Kidney (tissue), 14 donors: ENCODE measurements around the gene KSR1. TPM values are rescaled to one million over a fixed set of nuclear protein-coding genes. Genes with fewer than 3 reads are reported as not detected.

Source experiments
- DNase-seq, 5 donors: peaks; one replicate each; pipeline ENCODE4 v3.0.0-alpha.2; 2013 to 2020
- FAIRE-seq: peaks from 2 replicates; lab custom pipeline; 2012; peaks lifted over from hg19 to GRCh38; lab: Jason Lieb, UNC
- H3K27ac ChIP-seq, 2 donors: one replicate each; pipeline ENCODE4 v1.7.0; 2013; ENCODE audit warnings: low read depth in 2 of 2, low read length in 2 of 2, inconsistent platforms in 1 of 2
- H3K27me3 ChIP-seq: one replicate; pipeline ENCODE4 v1.7.1; 2013; ENCODE audit warnings: low read length, inconsistent platforms; ENCODE audit not compliant: control insufficient read depth, insufficient read depth
- H3K36me3 ChIP-seq, 3 donors: one replicate each; pipeline versions ENCODE4 v1.7.0 to v1.7.1; 2013; ENCODE audit warnings: low read length in 3 of 3, control low read depth in 1 of 3, inconsistent platforms in 1 of 3; ENCODE audit not compliant: insufficient read depth in 3 of 3, control insufficient read depth in 2 of 3
- H3K4me1 ChIP-seq, 3 donors: one replicate each; pipeline versions ENCODE4 v1.7.0 to v1.7.1; 2013; ENCODE audit warnings: low read length in 3 of 3, inconsistent platforms in 1 of 3, low read depth in 1 of 3; ENCODE audit not compliant: control insufficient read depth in 2 of 3, insufficient read depth in 2 of 3
- H3K4me3 ChIP-seq, 3 donors: one replicate each; pipeline versions ENCODE4 v1.7.0 to v1.8.1; 2013; ENCODE audit warnings: low read length in 3 of 3, control low read depth in 1 of 3, inconsistent platforms in 1 of 3
- H3K9ac ChIP-seq, 3 donors: one replicate each; pipeline versions ENCODE4 v1.7.0 to v1.7.1; 2013; ENCODE audit warnings: low read length in 3 of 3, control low read depth in 1 of 3, inconsistent platforms in 1 of 3
- H3K9me3 ChIP-seq, 3 donors: one replicate each; pipeline versions ENCODE4 v1.7.0 to v1.7.1; 2013; ENCODE audit warnings: low read length in 3 of 3, control low read depth in 1 of 3, inconsistent platforms in 1 of 3; ENCODE audit not compliant: control insufficient read depth in 2 of 3, insufficient read depth in 1 of 3
- CTCF ChIP-seq: IDR thresholded peaks from 3 replicates; pipeline ENCODE4 v1.5.1; 2012; ENCODE audit warnings: mild to moderate bottlenecking, moderate library complexity, borderline replicate concordance; ENCODE audit not compliant: insufficient read depth; ENCODE audit errors: extremely low read depth
- intact Hi-C: fragments of 100-400 bp; cut with DNase I; formaldehyde crosslinking; loops from one replicate; pipeline ENCODE4 v1.11.1; 2022
- polyA plus RNA-seq: library from polyadenylated mRNA; stranded (reverse); fragments of 350-450 nt; fragmentation: Illumina TruSeq; extraction: RNeasy Lipid Tissue Mini Kit (QIAGEN cat#74804); gene quantifications from one replicate; pipeline ENCODE4 v1.2.3, GENCODE V29; 2014; ENCODE audit warnings: low read depth, low replicate concordance; ENCODE audit not compliant: insufficient read depth
- total RNA-seq: library from RNA; stranded (reverse); fragmentation: NEBNext Ultra II Directional; extraction: Animal tissue kit (Norgen Biotek cat#: 25700); gene quantifications from one replicate; pipeline ENCODE4 v1.2.1, GENCODE V29; 2021
- donor health status: control.
- donor health status: control.
- donor health status: control.
- donor health status: control.
- donor health status: control.
- donor health status: DM: yes; HTN: yes; CAD: no.
- donor health status: Normal renal cell carcinoma (clear cell type).

Gene KSR1
- total and polyA plus RNA-seq, 2 donors from 2014 or later: 11.7 to 97.3 TPM

- intact Hi-C loops: no loop called here
- H3K36me3 ChIP-seq: no peaks in the 10 kb centered on the region
- H3K27me3 ChIP-seq: no peaks in the 10 kb centered on the region
- H3K4me1 ChIP-seq: peaks cover 0 to 37% (median 16%) of the 10 kb centered on the region in 3 donors
- DNase-seq: peak in 2 of 5 donors; percentile 35 to 53
- no peak for TF ChIP-seq CTCF
- H3K9me3 ChIP-seq: no peaks in the 10 kb centered on the region
- no peak overlapping the region for H3K4me3 ChIP-seq
- no peak overlapping the region for H3K27ac ChIP-seq
- no peak for FAIRE-seq
- H3K9ac ChIP-seq: no peak overlapping the region
Measured at GRCh38 chr17:27533874-27534815, 77.9 kb downstream of the KSR1 start.

GRCh38 chr17:27535178-27535928, 79.1 kb downstream of the KSR1 start:
- FAIRE-seq: no peak
- H3K27ac ChIP-seq: no peak overlapping the region
- H3K4me3 ChIP-seq: no peak overlapping the region
- H3K9me3 ChIP-seq: no peaks in the 10 kb centered on the region
- H3K4me1 ChIP-seq: peaks cover 0 to 49% (median 20%) of the 10 kb centered on the region in 3 donors
- H3K27me3 ChIP-seq: no peaks in the 10 kb centered on the region
- DNase-seq: peak in 2 of 5 donors; percentile 57 to 65
- intact Hi-C loops: no loop called here
- TF ChIP-seq CTCF: no peak
- no peaks in the 10 kb centered on the region for H3K36me3 ChIP-seq
- H3K9ac ChIP-seq: no peak overlapping the region

DNA sequence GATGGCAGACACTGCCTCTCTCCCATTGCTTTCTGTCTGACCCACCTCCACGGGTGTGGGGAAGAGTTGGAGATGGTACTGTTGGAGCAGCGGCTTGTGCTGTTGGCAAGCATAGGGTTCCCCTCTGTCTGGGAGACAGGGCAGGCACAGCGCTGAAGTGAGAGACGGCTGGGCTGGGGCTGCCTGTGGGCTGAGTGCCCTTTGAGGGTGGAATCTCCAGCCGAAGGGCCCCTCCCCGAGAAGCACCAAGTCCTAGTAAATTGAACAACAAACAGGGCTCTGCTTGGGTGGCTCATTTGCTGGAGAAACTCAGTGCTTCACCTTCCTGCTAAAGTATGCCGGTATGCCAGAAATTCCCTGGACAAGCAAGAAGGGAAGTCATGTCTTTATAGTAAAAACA, 79.7 kb downstream of the KSR1 start:
- intact Hi-C loops: no loop called here
- Histone ChIP-seq H3K4me1 (peaks cover 0 to 50% (median 18%) of the 10 kb centered on the region in 3 donors), H3K27me3 (no peaks in the 10 kb centered on the region), H3K9ac (no peak overlapping the region), H3K4me3 (no peak overlapping the region), H3K9me3 (no peaks in the 10 kb centered on the region), H3K36me3 (no peaks in the 10 kb centered on the region), H3K27ac (no peak overlapping the region)
- peak in 1 of 5 donors; percentile 17 for DNase-seq
- FAIRE-seq: no peak
- TF ChIP-seq CTCF: no peak
